Activated effector memory CD4-positive, alpha-beta T cell treated with Interleukin-2 at 50 U/mL for 16 hours (primary cell): ENCODE data around the gene BICRA.

ENCODE experiments used
- DNase-seq: peaks from one replicate; pipeline ENCODE4 v3.0.0-alpha.2; 2020

Gene BICRA

DNA sequence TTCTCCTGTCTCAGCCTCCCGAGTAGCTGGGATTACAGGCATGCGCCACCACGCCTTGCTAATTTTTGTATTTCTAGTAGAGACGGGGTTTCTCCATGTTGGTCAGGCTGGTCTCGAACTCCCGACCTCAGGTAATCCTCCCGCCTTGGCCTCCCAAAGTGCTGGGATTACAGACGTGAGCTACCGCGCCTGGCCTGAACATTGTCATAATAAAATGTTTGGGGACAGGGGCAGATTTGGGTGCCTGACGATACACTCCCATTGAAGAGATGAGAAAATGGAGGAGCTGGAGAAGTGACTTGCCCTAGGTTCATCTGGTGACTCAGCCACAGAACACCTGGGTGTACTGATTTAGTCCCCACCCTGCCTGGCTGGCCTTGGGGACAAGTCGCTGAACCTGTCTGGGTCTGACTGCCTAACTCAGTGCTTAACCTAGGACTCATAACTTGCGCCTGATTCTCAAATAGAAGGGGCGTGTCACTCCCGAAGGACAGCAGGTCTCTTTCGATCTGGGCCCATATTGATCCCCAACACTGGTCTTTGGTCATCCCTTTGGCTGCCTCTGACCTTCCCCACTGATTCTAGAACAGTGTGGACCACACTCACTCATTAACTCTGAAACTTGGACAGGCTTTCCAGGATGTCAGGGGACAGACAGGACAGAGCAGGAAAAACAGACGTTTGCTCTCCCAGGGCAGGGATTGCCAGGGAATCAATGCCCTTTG is 7.6 kb upstream of the BICRA start:
- DNase-seq = no peak

DNA sequence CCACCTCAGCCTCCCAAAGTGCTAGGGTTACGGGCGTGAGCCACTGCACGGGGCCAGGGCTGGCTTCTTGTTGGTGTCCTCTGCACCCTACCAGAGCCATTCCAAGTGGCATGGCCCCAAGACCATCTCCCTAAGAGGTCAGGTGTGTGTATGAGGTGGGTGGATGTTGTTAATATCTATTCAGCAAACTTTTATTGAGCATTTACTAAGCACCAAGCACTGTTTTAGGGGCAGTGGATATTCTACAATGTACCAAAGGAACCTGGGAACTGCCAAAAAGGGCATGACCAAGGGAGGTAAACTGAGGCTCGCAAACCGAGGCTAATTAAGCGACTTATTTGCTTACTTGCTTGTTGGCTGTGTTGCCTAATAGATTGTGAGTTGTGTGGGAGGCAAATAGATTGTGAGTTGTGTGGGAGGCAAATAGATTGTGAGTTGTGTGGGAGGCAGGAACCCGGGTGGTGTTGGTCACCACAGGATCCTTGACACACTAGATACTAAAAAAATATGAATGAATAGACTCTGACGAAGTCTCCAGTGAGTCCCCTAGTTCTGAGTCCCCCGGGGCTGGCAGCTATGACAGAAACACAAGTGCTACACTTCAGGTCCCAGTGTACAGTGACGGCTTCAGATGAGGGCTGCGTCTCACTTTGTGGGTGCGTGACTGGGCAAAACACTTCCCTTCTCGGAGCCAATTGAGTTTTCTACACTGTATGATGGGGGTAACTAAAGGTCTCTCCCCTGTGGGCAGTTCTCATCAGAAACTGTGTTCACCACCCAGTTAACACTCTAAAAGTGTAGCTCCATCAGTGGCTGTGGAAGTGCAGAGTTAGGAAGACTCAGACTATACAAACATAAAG is 5.0 kb upstream of the BICRA start:
- DNase-seq = no peak

DNA sequence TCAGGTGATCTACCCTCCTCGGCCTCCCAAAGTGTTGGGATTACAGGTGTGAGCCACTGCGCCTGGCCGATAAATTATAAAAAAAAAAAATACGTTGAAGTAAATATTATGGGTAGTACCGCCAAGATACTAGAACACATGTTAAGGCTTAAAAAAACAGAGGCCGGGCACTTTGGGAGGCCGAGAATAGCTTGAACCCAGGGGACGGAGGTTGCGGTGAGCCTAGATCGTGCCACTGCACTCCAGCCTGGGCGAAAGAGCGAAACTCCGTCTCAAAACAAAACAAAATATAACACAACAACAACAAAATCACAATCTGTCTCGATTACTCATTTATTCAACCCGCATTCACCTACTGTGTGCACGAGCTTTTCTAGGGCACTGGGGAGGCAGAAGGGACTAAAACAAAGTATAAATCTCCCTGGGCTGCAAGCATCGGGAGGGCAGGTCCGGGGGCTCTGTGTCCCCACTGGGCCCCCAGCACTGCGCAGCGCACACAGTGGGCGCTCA is 1.3 kb upstream of the BICRA start:
- DNase-seq = no peak

DNA sequence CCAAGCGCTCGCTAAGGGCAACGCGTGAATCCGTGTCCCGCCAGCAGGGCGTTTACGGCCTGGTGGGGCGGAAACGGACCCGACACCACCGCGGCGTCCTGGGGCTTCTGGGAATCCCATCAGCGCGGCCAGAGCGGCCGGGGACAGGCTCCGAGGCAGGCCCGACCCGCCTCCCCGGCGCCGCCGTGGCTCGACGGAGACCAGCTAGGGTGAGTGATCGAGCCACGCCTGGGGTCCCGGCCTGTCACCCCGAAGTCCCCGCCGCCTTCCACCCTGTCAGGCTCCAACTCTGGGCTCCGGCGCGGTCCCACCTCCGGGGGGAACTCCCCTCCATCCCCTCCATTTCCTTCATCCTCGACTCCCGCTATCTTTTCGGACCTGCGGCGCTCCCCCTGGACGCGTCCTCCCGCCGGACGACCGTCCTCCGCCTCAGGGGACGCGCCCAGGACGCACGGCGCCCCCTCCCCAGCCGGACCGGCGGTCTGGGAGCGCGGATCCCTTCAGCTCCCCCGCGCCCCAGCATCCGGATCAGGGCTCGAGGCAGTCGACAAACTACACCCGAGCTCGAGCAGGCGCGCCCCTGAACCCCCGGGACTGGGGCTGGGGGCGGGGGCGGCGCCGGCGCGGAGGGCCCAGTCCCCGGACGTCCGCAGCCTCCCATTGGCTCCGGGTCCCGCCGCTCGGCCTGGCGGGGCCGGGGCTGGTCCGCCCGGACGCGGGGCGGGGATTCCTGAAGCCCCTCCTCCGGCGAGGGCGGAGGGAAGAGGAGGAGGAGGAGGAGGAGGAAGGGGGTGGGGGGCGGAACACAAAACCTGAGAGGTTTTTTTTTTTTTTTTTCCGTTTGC is 638 bp upstream of the BICRA start:
- peak; percentile 96 for DNase-seq

DNA sequence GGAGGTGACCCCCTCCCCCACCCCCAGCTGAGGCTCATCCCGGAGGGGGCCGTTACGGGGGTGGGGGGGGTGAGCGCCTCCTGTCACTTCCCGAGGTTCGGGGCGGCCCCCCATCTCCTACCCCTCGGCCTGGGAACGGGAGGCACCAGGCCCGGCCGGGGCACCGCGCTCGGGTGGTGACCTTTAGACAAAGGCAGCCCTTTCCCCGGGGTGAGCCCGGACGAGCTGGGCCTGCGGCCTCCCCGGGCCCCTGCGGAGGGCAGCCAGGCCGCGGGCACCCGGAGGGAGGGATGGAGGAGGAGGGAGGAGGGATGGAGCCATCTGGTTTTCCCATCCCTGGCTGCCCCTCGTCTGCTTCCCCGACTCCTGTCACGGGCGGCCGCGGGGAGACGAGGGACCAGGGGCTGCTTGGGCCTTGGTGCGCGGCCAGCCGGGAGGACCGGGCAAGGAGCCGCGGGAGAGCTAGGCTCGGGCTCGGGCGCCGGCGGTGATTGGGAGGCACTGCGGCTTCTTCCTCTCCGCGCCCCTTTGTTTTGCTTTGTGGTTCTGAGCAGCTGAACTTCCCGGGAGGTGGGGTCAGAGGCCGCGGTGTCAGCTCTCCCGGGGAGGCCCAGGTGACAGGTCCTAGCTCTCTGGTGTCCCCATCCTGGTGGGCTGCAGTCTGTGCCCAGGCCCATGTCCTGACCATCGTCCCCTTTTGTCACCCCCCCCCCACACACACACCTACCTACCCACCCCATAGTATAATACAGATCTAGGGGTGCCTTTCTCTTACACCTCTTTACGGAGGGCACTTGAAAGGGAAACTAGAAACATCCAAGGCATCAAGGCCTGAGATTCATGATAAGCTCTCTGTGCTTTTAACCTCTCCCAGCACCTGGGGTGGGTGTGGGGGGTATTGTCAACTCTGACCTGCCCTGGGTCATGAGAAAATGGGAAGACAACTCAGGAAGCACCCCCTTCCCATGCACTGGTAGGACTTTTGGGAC is 1.3 kb downstream of the BICRA start:
- peak; percentile 48 for DNase-seq

DNA sequence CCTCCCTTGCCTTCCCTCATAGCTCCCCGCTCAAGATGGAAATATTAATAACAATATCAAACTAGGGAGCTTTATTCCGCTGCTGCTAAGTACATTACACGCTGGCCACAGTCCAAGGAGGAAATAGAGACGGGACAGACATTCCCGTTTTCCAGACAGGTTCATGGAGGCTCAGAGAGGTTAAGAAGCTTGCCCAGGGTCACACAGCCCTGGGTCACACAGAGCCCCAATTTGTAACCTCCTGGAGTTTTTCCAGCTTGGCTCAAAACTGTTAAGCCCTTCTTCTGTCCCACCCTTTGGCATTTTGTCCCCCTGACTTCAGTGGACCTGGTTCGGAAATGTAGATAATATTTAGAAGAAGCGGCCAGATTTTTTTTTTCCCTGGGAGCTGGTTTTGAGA is 2.0 kb downstream of the BICRA start:
- no peak for DNase-seq

DNA sequence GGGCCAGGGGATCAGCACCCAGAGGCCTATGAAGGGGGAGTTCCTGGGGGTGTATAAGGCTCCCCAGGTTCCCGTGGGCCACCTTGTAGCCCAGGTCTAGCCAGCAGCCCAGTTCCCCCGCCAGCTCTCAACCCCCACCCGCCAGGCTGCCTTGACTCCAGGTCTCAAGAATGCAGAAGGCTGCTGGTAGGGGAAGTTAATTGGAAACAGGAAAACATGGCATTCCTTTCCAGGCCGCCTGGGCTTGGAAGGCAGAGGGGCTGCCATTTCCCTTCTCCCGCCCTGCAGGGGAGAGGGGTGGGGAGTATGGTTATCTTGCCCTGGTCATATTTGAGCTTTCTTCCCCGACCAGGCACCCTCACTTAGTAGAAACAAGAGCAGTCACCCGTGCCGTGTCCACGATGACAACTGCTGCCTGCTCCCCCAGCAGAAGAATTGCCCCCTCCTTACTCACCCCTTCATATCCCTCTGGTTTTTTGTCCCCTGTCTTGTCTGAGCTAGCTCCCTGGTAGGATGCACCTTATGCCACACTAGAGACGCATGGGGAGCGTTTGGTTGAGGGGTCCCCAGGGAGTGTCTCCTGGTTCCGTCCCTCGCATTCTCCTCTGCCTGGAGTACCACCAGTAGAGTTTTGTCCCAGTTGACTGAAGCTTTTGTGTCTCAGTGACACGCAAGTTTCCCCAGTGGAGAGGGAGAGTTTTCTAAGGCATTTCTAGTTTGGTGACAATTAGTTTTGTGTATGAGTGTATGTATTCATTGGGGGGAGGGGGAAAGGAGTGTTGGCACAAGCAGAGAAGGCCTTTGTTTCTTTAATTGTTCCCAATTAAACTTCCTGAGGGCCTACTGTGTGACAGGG is 4.5 kb downstream of the BICRA start:
- no peak for DNase-seq

DNA sequence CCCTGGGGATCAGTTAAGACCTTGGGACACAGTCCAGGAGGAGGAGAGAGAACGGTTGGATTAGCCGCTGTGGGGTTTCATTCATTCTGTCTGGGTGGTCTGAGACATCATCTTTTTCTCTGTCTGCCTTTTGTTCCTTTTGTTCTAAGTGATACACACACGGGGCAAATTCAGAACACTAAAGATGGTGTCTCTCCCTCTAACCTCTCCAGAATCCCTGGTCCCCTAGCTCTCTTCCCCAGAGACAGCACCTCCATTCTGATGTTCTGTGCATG is 5.0 kb downstream of the BICRA start:
- DNase-seq = no peak

DNA sequence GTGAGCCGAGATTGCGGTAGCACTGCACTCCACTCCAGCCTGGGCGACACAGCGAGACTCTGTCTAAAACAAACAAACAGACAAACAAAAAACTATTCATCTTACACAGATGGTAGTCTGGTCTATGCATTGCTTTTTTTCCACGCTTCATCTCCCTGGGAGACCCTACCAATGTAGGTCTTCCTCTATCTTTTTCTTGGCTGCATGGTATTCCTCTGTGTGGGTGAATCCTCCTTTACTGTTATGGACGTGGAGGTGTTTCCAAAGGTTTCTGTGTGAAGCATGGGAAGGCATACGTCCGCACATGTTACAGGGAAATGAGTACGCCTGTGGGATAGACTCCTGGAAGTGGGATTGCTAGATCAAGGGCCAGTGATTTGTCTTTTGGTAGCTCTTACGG is 5.6 kb downstream of the BICRA start:
- DNase-seq = no peak

DNA sequence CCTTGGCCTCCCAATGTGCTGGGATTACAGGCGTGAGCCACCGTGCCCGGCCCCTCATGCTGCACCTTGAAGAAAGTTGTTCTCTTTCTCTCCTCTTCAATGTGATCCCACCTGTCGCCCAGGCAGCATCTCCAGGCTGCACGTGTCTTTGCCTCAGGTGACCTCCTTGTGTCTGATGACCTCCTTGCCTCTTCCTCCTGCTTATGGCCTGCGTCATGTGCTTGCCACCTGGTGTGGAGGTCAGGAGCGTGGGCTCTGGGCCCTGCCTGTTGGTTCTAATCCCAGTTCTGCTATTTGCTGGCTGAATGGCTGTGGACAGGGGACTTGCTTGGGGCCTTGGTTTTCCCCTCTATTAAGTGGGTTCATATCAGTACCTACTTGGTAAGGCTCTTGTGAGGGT is 6.3 kb downstream of the BICRA start:
- no peak for DNase-seq

DNA sequence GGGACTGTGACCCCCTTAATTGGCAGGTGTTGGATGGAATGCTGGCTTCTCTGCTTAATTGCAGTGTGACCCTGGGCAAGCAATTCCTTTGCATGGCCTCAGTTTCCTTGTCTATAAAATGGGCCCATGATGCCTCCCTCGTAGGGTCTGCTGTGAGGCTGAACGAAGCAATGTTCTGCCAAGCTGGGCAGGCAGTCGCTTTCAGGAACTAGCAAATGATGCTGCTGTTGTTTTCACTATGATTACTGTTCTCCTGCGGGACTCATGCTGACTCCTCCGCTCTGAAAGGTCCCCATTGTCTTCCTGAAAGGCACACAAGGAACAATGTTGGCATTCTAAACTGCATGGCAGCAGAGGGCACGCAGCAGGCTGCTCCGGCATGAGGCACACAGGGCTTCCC is 6.8 kb downstream of the BICRA start:
- no peak for DNase-seq

DNA sequence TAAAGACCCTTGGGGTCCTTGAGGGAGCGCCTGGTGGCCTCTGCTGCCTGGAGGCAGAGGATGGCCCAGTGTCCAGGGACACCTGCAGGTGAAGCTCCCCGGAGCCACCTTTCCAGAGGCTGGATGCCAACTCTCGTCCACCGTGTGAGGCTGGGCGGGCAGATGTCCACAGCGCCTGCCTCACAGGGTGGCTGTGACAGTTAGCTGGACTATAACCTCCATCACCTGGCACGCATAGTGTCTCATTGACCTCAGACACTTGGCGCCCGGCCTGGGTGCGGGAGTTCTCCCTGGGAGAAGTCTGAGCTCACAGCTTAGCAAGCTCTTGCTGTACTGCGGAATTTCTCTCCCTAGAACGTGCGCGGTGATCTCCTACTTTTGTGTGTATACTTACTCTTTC is 9.8 kb downstream of the BICRA start:
- no peak for DNase-seq

DNA sequence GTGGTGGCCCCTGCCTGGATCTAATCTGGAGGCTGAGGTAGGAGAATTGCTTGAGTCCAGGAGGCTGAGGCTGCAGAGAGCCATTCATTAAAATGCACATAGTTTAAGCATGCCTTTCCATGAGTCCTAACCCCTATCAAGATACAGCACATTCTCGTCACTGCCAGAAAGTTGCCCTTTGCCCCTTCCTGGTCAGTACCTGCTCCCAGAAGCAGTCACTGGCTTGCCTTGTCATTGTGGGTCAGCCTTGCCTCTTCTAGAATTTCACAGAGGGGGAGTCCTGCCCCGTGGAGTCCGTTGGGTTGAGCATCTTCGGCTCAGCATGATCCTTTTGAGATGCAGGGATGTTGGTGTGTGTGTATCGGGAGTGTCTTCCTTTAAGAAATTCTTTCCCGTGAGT is 10.8 kb downstream of the BICRA start:
- no peak for DNase-seq

DNA sequence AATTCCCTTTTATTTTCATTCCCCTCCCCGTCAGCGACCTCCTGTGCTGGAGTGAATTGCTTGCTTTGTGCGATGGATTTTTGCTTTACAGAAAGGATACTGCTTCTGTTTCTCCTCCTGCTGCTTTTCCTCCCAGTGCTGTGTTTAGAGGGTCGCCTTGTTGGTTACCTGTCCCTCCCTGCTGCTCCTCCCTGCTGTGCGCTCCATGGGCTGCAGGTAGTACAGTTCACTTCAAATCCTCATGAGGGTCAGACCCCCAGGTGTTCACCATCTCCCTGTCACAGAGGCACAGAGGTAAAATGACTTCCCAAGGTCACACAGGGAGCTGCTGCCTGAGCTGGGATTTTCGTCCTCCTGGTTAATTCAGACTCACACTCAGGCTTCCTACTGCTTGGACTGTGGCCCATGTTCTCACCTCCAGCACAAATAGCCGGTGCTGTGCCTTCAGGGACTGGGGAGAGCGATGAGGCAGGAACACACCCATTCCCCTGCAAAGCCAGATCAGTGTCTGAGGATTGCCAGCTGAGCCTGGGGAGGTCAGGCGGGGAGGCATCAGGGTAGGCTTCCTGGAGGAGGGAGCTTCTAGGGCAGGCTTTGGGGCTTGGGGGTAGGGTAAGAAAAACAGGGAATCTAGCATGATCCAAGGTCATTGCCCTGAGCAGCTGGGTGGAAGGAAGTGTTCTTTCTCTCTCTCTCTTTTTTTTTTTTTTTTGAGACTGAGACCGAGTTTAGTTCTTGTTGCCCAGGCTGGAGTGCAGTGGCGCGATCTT is 14.4 kb downstream of the BICRA start:
- DNase-seq = no peak

DNA sequence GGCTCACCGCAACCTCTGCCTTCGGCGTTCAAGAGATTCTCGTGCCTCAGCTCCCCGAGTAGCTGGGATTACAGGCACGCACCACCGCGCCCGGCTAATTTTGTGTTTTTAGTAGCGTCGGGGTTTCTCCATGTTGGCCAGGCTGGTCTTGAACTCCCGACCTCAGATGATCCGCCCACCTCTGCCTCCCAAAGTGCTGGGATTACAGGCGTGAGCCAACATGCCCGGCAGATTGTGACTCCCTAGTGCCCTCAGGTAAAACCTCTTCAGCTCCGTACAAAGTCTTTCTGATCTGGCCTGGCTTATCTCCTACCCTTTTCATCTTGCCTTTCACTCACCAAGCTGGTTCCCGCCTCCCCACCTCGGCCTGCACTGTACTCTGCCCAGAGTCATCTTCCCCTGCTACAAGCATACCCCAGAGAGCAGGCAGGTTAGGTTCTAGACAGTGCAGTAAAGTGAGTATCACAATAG is 15.0 kb downstream of the BICRA start:
- no peak for DNase-seq

DNA sequence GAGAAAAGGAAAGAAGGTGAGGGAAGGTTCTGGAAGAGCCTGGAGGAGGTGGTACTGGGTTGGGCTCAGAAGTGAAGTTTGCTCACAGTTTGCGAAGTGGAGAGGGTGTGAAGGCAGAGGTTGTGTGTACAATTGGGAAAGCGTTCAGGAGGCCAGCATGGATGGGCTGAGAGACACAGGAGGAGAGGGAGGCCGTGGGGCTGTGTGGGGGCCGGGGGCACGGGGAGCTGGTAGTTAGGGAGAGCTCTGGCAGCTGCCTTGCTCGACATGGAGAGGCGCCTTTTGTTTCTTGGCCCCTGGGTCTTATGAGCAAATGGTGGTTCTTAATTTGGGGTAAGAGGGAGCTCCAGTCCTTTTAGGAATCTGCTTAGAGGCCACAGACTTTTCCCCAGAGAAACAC is 16.7 kb downstream of the BICRA start:
- DNase-seq = no peak

DNA sequence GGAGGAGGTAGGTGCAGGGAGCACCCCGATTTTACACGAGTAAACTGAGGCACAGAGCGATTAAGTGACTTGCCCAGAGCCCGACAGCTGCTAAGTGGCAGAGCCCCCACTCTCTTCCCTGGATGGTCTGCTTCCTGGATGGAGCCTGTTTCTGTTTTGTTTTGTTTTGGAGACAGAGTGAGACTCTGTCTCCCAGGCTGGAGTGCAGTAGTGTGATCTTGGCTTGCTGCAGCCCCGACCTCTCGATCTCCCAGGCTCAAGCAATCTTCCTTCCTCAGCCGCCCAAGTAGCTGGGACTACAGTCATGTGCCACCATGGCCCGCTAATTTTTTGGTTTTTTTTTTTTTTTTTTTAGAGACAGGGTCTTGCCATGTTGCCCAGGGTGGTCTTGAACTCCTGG is 17.3 kb downstream of the BICRA start:
- DNase-seq = no peak

DNA sequence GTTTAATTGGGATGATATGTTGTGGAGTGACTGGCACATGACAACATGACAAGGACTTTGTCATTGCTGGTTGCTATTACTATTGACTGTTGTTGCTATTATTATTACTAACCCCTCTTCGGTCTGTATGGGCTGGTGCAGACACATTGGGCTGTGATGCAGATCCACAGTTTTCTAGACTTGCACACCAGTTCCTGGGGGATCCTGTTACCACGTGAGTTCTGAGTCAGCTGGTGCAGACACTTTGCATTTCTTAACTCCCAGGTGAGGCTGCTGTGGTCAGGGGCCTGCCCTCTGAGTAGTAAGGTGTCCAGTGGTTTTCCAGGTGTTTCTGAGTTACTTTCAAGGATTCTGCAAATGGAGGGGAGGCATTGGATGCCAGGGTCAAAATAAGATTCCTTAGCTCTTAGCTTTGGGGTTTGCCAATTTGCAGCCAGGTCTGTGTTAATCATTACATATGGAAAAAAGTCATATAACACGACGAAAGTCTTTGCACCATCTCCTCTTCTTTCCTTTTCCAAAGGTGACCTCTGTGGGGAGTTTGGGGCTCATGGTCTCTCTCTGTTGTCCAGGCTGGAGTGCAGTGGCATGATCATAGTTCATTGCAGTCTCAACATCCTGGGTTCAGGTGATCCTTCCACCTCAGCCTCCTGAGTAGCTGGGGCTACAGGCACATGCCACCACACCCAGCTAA is 19.3 kb downstream of the BICRA start:
- DNase-seq = no peak

DNA sequence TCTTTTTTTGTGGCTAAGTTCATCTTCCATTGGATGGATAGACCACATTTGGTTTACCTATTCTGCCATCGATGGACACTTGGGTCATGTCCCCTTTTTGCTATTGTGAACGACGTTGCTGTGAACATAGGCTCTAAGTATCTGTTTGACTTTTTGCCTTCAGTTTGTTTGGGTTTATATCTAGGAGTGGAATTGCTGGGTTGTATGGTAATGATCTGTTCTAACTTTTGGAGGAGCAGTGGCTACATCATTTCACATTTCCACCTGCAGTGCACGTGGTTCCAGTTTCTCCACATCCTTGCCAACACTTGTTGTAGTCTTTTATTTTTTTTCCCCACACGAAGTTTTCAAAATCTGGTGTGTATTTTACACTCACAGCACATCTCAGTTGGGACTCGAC is 21.7 kb downstream of the BICRA start:
- no peak for DNase-seq
